Measurements from ENCODE around the gene LOXHD1.
A peak's percentile ranks its signal among the peaks of the same experiment; 100 is the strongest.

Gene LOXHD1

GRCh38 chr18:46474487-46475389 is 182.3 kb downstream of the LOXHD1 start:
- DNase-seq = no peak

GRCh38 chr18:46471809-46472498 is 185.1 kb downstream of the LOXHD1 start:
- DNase-seq = no peak

- no peak for DNase-seq
Observed at GRCh38 chr18:46470714-46471113, 186.3 kb downstream of the LOXHD1 start.

- DNase-seq = no peak
Observed at GRCh38 chr18:46469186-46469915, 187.7 kb downstream of the LOXHD1 start.

GRCh38 chr18:46468426-46469180 is 188.4 kb downstream of the LOXHD1 start:
- no peak for DNase-seq

GRCh38 chr18:46466234-46467160 is 190.5 kb downstream of the LOXHD1 start:
- peak in 1 of 2 experiments; percentile 10 for DNase-seq

- no peak for DNase-seq
Observed at GRCh38 chr18:46464926-46465655, 191.9 kb downstream of the LOXHD1 start.

- DNase-seq = no peak
Observed at GRCh38 chr18:46462523-46462922, 194.5 kb downstream of the LOXHD1 start.

- DNase-seq = no peak
Observed at GRCh38 chr18:46461993-46462392, 195.0 kb downstream of the LOXHD1 start.

- DNase-seq = no peak
Observed at GRCh38 chr18:46460754-46461153, 196.3 kb downstream of the LOXHD1 start.

GRCh38 chr18:46459789-46460455 is 197.1 kb downstream of the LOXHD1 start:
- DNase-seq = no peak

- DNase-seq = no peak
Observed at GRCh38 chr18:46458472-46458871, 198.5 kb downstream of the LOXHD1 start.

GRCh38 chr18:46456691-46457090 is 200.3 kb downstream of the LOXHD1 start:
- DNase-seq = no peak

GRCh38 chr18:46452820-46453219 is 204.2 kb downstream of the LOXHD1 start:
- DNase-seq = no peak

- DNase-seq = no peak
Observed at GRCh38 chr18:46449499-46449898, 207.5 kb downstream of the LOXHD1 start.

GRCh38 chr18:46449033-46449432 is 208.0 kb downstream of the LOXHD1 start:
- no peak for DNase-seq

GRCh38 chr18:46448347-46448746 is 208.7 kb downstream of the LOXHD1 start:
- no peak for DNase-seq

- no peak for DNase-seq
Observed at GRCh38 chr18:46447792-46448191, 209.2 kb downstream of the LOXHD1 start.

GRCh38 chr18:46447323-46447722 is 209.7 kb downstream of the LOXHD1 start:
- DNase-seq = no peak
